ENCODE data around the gene IL1RAPL2. TPM values are rescaled to one million over a fixed set of nuclear protein-coding genes. Genes with fewer than 3 reads are reported as not detected.

Gene IL1RAPL2
- total and polyA plus RNA-seq, 3 experiments from 2014 or later = not detected

- no peaks in the 10 kb centered on the region for H3K9me3 ChIP-seq (ENCODE audit: low read length)
- Mint-ChIP-seq H3K36me3 (no peaks in the 10 kb centered on the region), H3K27me3 (peaks cover 0 to 2% of the 10 kb centered on the region in 2 donors), H3K4me1 (no peaks in the 10 kb centered on the region), H3K9me3 (no peaks in the 10 kb centered on the region), H3K27ac (no peak overlapping the region), H3K4me3 (no peak overlapping the region)
- H3K27ac ChIP-seq (ENCODE audit: low read depth, low read length) = no peak overlapping the region
- no peaks in the 10 kb centered on the region for H3K4me1 ChIP-seq (ENCODE audit: insufficient read depth, low read length)
- H3K27me3 ChIP-seq (ENCODE audit: insufficient read depth, low read length, poor library complexity, severe bottlenecking) = no peaks in the 10 kb centered on the region
- no peak for DNase-seq
- H3K4me3 ChIP-seq (ENCODE audit: low read length) = no peak overlapping the region
- CTCF ChIA-PET = no interaction called here
- no peaks in the 10 kb centered on the region for H3K36me3 ChIP-seq (ENCODE audit: insufficient read depth, low read length)
- POLR2A ChIA-PET = no interaction called here
These were observed 395.9 kb downstream of the IL1RAPL2 start for GRCh38 chrX:104961926-104962325.

- peaks cover 0 to 2% of the 10 kb centered on the region in 2 donors for H3K27me3 Mint-ChIP-seq
- DNase-seq = no peak
- CTCF ChIA-PET = no interaction called here
- Histone ChIP-seq H3K9me3 (ENCODE audit: low read length) (no peaks in the 10 kb centered on the region), H3K4me1 (ENCODE audit: insufficient read depth, low read length) (no peaks in the 10 kb centered on the region), H3K27me3 (ENCODE audit: insufficient read depth, low read length, poor library complexity, severe bottlenecking) (no peaks in the 10 kb centered on the region), H3K36me3 (ENCODE audit: insufficient read depth, low read length) (no peaks in the 10 kb centered on the region), H3K27ac (ENCODE audit: low read depth, low read length) (no peak overlapping the region), H3K4me3 (ENCODE audit: low read length) (no peak overlapping the region)
- no peaks in the 10 kb centered on the region for H3K4me1 Mint-ChIP-seq
- POLR2A ChIA-PET = no interaction called here
- H3K27ac Mint-ChIP-seq = no peak overlapping the region
- H3K36me3 Mint-ChIP-seq = no peaks in the 10 kb centered on the region
- no peaks in the 10 kb centered on the region for H3K9me3 Mint-ChIP-seq
- no peak overlapping the region for H3K4me3 Mint-ChIP-seq
These were observed 402.2 kb downstream of the IL1RAPL2 start for GRCh38 chrX:104968241-104968640.

GRCh38 chrX:104972737-104973136, 406.7 kb downstream of the IL1RAPL2 start:
- POLR2A ChIA-PET = no interaction called here
- Histone ChIP-seq H3K4me3 (ENCODE audit: low read length) (no peak overlapping the region), H3K27ac (ENCODE audit: low read depth, low read length) (no peak overlapping the region), H3K27me3 (ENCODE audit: insufficient read depth, low read length, poor library complexity, severe bottlenecking) (no peaks in the 10 kb centered on the region), H3K9me3 (ENCODE audit: low read length) (no peaks in the 10 kb centered on the region), H3K36me3 (ENCODE audit: insufficient read depth, low read length) (no peaks in the 10 kb centered on the region), H3K4me1 (ENCODE audit: insufficient read depth, low read length) (no peaks in the 10 kb centered on the region)
- H3K27ac Mint-ChIP-seq = no peak overlapping the region
- H3K27me3 Mint-ChIP-seq = no peaks in the 10 kb centered on the region
- no peaks in the 10 kb centered on the region for H3K9me3 Mint-ChIP-seq
- no peak for DNase-seq
- CTCF ChIA-PET = no interaction called here
- no peak overlapping the region for H3K4me3 Mint-ChIP-seq
- H3K4me1 Mint-ChIP-seq = no peaks in the 10 kb centered on the region
- H3K36me3 Mint-ChIP-seq = no peaks in the 10 kb centered on the region

GRCh38 chrX:104987063-104987462, 421.1 kb downstream of the IL1RAPL2 start:
- no peaks in the 10 kb centered on the region for H3K4me1 ChIP-seq (ENCODE audit: insufficient read depth, low read length)
- Mint-ChIP-seq H3K4me3 (no peak overlapping the region), H3K27me3 (peaks cover 0 to 2% of the 10 kb centered on the region in 2 donors), H3K9me3 (no peaks in the 10 kb centered on the region), H3K36me3 (no peaks in the 10 kb centered on the region), H3K4me1 (no peaks in the 10 kb centered on the region), H3K27ac (no peak overlapping the region)
- H3K27ac ChIP-seq (ENCODE audit: low read depth, low read length) = no peak overlapping the region
- no peak overlapping the region for H3K4me3 ChIP-seq (ENCODE audit: low read length)
- DNase-seq = no peak
- no peaks in the 10 kb centered on the region for H3K9me3 ChIP-seq (ENCODE audit: low read length)
- ChIA-PET POLR2A (no interaction called here), CTCF (no interaction called here)
- no peaks in the 10 kb centered on the region for H3K36me3 ChIP-seq (ENCODE audit: insufficient read depth, low read length)
- no peaks in the 10 kb centered on the region for H3K27me3 ChIP-seq (ENCODE audit: insufficient read depth, low read length, poor library complexity, severe bottlenecking)

- H3K27ac Mint-ChIP-seq = no peak overlapping the region
- ChIA-PET POLR2A (no interaction called here), CTCF (no interaction called here)
- no peak overlapping the region for H3K4me3 Mint-ChIP-seq
- no peaks in the 10 kb centered on the region for H3K27me3 ChIP-seq (ENCODE audit: insufficient read depth, low read length, poor library complexity, severe bottlenecking)
- no peaks in the 10 kb centered on the region for H3K36me3 ChIP-seq (ENCODE audit: insufficient read depth, low read length)
- H3K4me3 ChIP-seq (ENCODE audit: low read length) = no peak overlapping the region
- H3K36me3 Mint-ChIP-seq = no peaks in the 10 kb centered on the region
- H3K27ac ChIP-seq (ENCODE audit: low read depth, low read length) = no peak overlapping the region
- no peaks in the 10 kb centered on the region for H3K4me1 ChIP-seq (ENCODE audit: insufficient read depth, low read length)
- H3K4me1 Mint-ChIP-seq = no peaks in the 10 kb centered on the region
- H3K9me3 Mint-ChIP-seq = no peaks in the 10 kb centered on the region
- DNase-seq = no peak
- H3K27me3 Mint-ChIP-seq = peaks cover 0 to 2% of the 10 kb centered on the region in 2 donors
- H3K9me3 ChIP-seq (ENCODE audit: low read length) = no peaks in the 10 kb centered on the region
These were observed 422.0 kb downstream of the IL1RAPL2 start for GRCh38 chrX:104988038-104988437.

- H3K36me3 Mint-ChIP-seq = no peaks in the 10 kb centered on the region
- ChIA-PET CTCF (no interaction called here), POLR2A (no interaction called here)
- H3K27ac Mint-ChIP-seq = no peak overlapping the region
- no peaks in the 10 kb centered on the region for H3K27me3 ChIP-seq (ENCODE audit: insufficient read depth, low read length, poor library complexity, severe bottlenecking)
- no peak overlapping the region for H3K4me3 ChIP-seq (ENCODE audit: low read length)
- no peaks in the 10 kb centered on the region for H3K9me3 ChIP-seq (ENCODE audit: low read length)
- H3K27me3 Mint-ChIP-seq = no peaks in the 10 kb centered on the region
- no peak overlapping the region for H3K27ac ChIP-seq (ENCODE audit: low read depth, low read length)
- no peak overlapping the region for H3K4me3 Mint-ChIP-seq
- no peaks in the 10 kb centered on the region for H3K4me1 ChIP-seq (ENCODE audit: insufficient read depth, low read length)
- H3K9me3 Mint-ChIP-seq = peaks cover 0 to 2% (median 0%) of the 10 kb centered on the region in 5 donors
- no peaks in the 10 kb centered on the region for H3K4me1 Mint-ChIP-seq
- H3K36me3 ChIP-seq (ENCODE audit: insufficient read depth, low read length) = no peaks in the 10 kb centered on the region
- DNase-seq = no peak
These were observed 429.5 kb downstream of the IL1RAPL2 start for GRCh38 chrX:104995546-104995945.

- Mint-ChIP-seq H3K9me3 (no peaks in the 10 kb centered on the region), H3K36me3 (no peaks in the 10 kb centered on the region), H3K27me3 (peaks cover 0 to 3% of the 10 kb centered on the region in 2 donors), H3K4me1 (no peaks in the 10 kb centered on the region), H3K27ac (no peak overlapping the region), H3K4me3 (no peak overlapping the region)
- ChIA-PET POLR2A (no interaction called here), CTCF (no interaction called here)
- H3K4me1 ChIP-seq (ENCODE audit: insufficient read depth, low read length) = no peaks in the 10 kb centered on the region
- no peak overlapping the region for H3K4me3 ChIP-seq (ENCODE audit: low read length)
- DNase-seq = no peak
- no peaks in the 10 kb centered on the region for H3K9me3 ChIP-seq (ENCODE audit: low read length)
- no peaks in the 10 kb centered on the region for H3K27me3 ChIP-seq (ENCODE audit: insufficient read depth, low read length, poor library complexity, severe bottlenecking)
- no peaks in the 10 kb centered on the region for H3K36me3 ChIP-seq (ENCODE audit: insufficient read depth, low read length)
- no peak overlapping the region for H3K27ac ChIP-seq (ENCODE audit: low read depth, low read length)
These were observed 440.1 kb downstream of the IL1RAPL2 start for GRCh38 chrX:105006103-105006502.

- H3K27ac Mint-ChIP-seq = no peak overlapping the region
- ChIA-PET POLR2A (no interaction called here), CTCF (no interaction called here)
- H3K4me3 ChIP-seq (ENCODE audit: low read length) = no peak overlapping the region
- no peak overlapping the region for H3K27ac ChIP-seq (ENCODE audit: low read depth, low read length)
- H3K4me1 Mint-ChIP-seq = no peaks in the 10 kb centered on the region
- peaks cover 0 to 2% of the 10 kb centered on the region in 2 donors for H3K27me3 Mint-ChIP-seq
- no peak for DNase-seq
- no peaks in the 10 kb centered on the region for H3K36me3 ChIP-seq (ENCODE audit: insufficient read depth, low read length)
- no peaks in the 10 kb centered on the region for H3K36me3 Mint-ChIP-seq
- no peak overlapping the region for H3K4me3 Mint-ChIP-seq
- no peaks in the 10 kb centered on the region for H3K9me3 ChIP-seq (ENCODE audit: low read length)
- no peaks in the 10 kb centered on the region for H3K27me3 ChIP-seq (ENCODE audit: insufficient read depth, low read length, poor library complexity, severe bottlenecking)
- H3K9me3 Mint-ChIP-seq = no peaks in the 10 kb centered on the region
- no peaks in the 10 kb centered on the region for H3K4me1 ChIP-seq (ENCODE audit: insufficient read depth, low read length)
These were observed 441.0 kb downstream of the IL1RAPL2 start for GRCh38 chrX:105006996-105007395.

- no peak overlapping the region for H3K4me3 ChIP-seq (ENCODE audit: low read length)
- H3K9me3 ChIP-seq (ENCODE audit: low read length) = no peaks in the 10 kb centered on the region
- H3K27ac ChIP-seq (ENCODE audit: low read depth, low read length) = no peak overlapping the region
- CTCF ChIA-PET = no interaction called here
- H3K4me1 ChIP-seq (ENCODE audit: insufficient read depth, low read length) = no peaks in the 10 kb centered on the region
- Mint-ChIP-seq H3K4me1 (no peaks in the 10 kb centered on the region), H3K36me3 (no peaks in the 10 kb centered on the region), H3K27ac (no peak overlapping the region), H3K4me3 (no peak overlapping the region), H3K27me3 (peaks cover 0 to 1% of the 10 kb centered on the region in 2 donors), H3K9me3 (peaks cover 0 to 5% (median 0%) of the 10 kb centered on the region in 5 donors)
- H3K36me3 ChIP-seq (ENCODE audit: insufficient read depth, low read length) = no peaks in the 10 kb centered on the region
- no peaks in the 10 kb centered on the region for H3K27me3 ChIP-seq (ENCODE audit: insufficient read depth, low read length, poor library complexity, severe bottlenecking)
- DNase-seq = no peak
- POLR2A ChIA-PET = no interaction called here
These were observed 447.7 kb downstream of the IL1RAPL2 start for GRCh38 chrX:105013719-105014118.

All from CD8-positive, alpha-beta memory T cell (primary cell).